ENCODE measurements around the gene SLC4A4.

Gene SLC4A4

DNA sequence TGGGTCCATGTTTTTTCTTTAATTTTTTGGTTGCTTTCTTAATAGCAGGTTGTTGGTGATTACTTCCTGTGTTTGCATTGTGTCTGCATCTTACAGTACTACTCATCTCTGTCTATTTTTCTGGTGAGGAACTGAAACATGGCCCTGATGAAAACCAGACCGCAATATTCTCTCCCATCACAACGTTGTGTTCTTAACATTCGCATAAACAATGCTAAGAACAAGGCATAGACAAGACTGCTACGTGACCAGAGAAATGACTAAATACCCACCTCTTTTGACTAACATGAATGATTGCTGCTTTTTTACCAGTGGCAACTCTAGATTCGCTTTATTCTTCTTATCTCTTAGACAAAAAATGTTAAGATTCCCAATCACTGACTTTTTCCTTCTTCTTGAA lies 266.0 kb downstream of the SLC4A4 start:
- DNase-seq (ENCODE audit: low spot score): no peak

DNA sequence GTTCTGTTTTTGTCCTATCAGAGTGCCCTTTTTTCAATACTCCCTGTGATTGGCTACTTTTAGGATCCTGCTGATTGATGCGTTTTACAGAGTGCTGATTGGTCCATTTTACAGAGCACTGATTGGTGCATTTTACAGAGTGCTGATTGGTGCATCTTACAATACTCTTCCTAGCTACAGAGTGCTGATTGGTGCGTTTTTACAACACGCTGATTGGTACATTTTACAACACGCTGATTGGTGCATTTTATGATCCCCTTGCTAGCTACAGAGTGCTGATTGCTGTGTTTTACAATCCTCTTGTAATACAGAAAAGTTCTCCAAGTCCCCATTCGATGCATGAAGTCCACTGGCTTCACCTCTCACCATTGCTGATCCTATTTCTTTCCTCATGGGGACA lies 268.3 kb downstream of the SLC4A4 start:
- no peak for DNase-seq (ENCODE audit: low spot score)

DNA sequence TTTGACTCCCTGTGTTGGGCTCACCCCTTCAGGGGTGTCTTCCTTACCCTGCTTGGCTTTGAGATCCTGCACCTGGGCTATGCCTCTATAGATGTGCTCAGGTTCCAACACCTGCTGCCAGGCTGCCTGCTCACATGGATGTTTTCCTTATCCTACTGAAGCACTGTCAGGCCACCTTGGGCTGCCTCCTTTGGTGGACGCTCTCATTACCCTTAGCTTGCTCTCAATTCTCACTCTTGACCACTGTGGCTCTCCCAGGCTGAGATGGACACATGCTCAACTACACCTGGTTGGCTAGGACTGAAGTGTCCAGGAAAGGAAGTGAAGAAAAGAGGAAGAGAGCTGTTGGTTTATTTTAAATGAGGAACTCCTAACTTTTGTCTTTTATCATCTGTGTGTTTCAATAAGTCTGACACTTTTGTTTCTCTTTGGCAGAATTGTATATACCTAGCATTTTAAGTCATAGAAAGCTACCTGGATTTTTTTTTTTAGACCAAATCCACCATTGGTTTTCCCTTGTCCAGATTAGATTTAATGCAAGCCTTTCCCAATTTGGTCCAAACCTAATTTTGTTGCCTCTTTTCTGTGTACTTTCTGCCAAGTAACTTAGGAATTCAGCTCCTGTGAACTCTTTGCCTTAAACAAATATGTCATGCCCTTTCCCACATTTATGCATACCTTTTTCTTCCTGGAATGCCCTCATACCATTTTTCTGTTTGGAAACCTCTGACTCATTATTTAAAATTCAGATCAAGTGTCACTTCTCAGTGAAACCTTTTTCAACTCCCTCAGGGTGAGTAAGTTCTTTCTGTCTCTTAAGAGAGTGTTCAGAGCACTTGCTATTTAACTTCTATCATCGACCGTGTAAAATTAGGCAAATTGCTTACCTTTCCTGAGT lies 269.2 kb downstream of the SLC4A4 start:
- DNase-seq (ENCODE audit: low spot score): no peak

DNA sequence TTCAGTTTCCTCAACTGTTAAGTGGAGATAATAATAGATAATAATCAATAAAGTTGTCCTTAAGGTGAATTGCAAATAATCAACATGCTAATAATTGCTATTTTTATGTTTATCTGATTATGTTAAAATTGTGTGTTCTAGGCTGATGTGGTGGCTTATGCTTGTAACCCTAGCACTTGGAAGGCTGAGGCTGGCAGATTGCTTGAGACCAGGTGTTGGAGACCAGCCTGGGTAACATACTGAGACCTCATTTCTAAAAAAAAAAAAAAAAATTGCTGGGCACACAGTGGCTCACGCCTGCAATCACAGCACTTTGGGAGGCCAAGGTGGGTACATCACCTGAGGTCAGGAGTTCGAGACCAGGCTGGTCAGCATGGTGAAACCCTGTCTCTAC lies 269.9 kb downstream of the SLC4A4 start:
- no peak for DNase-seq (ENCODE audit: low spot score)

DNA sequence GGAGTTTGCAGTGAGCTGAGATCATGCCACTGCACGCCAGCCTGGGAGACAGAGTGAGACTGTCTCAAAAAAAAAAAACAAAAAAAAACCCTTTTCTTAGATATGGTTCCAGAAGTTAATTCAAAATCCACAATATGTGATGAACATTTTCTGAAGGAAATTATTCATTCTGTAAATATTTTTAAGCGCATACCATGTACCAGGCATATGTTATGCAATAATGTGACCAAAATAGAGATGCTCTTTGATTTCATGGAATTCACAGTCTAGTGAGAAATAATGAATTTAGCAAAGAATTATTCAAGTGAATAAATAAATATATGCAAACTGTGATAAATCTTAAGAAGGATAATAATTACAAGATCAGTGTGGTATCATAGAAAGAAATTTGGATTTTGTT lies 270.3 kb downstream of the SLC4A4 start:
- DNase-seq (ENCODE audit: low spot score): no peak

DNA sequence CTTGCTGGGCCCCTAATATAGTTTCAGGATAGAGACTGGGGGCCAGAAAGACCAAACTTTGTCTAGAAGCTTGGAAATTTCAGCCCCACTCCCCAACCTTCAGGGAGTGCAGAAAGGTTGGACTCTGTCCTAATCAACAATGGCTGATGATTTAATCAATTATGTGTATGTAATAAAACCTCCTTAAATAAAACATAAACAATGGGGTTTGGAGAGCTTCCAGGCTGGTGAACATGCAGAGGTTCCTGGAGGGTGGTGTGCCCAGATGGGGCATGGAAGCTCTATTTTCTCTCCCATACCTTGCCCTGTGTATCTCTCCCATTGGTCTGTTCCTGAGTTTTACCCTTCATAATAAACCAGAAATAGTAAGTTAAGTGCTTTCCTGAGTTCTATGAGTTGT lies 270.8 kb downstream of the SLC4A4 start:
- DNase-seq (ENCODE audit: low spot score): no peak

DNA sequence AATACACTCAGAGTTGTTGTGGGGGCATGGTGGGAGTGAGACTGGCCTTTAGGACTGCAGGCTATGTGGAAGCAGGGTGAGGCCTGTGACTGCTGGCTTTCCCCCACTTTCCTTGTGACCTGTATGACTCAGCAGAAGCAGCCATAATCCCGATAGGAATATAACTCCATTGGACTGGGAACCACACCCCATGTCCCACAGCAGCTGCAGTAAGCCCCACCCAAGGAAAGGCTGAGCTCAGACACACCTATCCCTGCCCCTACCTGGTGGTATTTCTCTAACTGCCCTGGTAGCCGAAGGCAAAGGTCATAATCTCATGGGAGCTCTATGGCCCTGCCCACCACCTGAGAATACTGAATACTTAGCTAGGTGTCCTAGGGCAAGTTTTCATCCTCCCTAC lies 275.8 kb downstream of the SLC4A4 start:
- DNase-seq (ENCODE audit: low spot score): no peak

DNA sequence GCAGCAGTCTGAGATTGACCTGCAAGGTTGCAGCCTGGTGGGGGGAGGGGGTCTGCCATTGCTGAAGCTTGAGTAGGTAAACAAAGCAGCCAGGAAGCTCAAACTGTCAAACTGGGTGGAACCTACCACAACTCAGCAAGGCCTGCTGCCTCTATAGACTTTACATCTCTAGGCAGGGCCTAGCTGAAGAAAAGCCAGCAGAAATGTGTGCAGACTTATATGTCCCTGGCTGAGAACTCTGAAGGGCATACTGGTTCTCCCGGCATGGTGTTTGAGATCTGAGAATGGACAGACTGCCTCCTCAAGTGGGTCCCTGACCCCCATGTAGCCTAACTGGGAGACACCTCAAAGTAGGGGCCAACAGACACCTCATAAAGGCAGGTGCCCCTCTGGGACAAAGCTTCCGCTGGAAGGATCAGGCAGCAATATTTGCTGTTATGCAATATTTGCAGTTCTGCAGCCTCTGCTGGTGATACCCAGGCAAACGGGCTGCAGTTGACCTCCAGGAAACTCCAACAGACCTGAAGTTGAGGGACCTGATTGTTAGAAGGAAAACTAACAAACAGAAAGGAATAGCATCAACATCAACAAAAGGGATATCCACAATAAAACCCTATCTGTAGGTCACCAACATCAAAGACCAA lies 277.5 kb downstream of the SLC4A4 start:
- DNase-seq (ENCODE audit: low spot score): no peak
